Cardiac septum (tissue), 1 donor: ENCODE data around the gene ZBTB5. TPM values are rescaled to one million over a fixed set of nuclear protein-coding genes. Genes with fewer than 3 reads are reported as not detected.
A peak's percentile ranks its signal among the peaks of the same experiment; 100 is the strongest.
"Not testable (repeated sequence)": the region's sequence is repeated elsewhere in the genome, so short reads cannot be mapped to it uniquely, and the experiment has no call there.

Source experiments
- DNase-seq: peaks from one replicate; pipeline ENCODE4 v3.0.0-alpha.2; 2020; ENCODE audit warnings: low spot score
- intact Hi-C: fragments of 100-400 bp; cut with DNase I; formaldehyde crosslinking; loops from one replicate; pipeline ENCODE4 v1.14.0; 2022
- total RNA-seq: library from RNA; stranded (reverse); fragmentation: NEBNext Ultra II Directional; extraction: Animal tissue kit (Norgen Biotek cat#: 25700); gene quantifications from one replicate; pipeline ENCODE4 v1.2.1, GENCODE V29; 2021
- donor health status: DM: no; HTN: no; CAD: no.

Gene ZBTB5
- total RNA-seq, 1 donor from 2014 or later: 7.2 TPM

- intact Hi-C loops: loop anchor here (2.0 to 10.0 kb wide), 6 partner anchors 20 to 418 kb away; partner anchors contain the start of genes EXOSC3, FBXO10, SLC25A51 and TOMM5
- DNase-seq: no peak
These were observed 21.6 kb upstream of the ZBTB5 start for GRCh38 chr9:37486616-37487548.

GRCh38 chr9:37486256-37486615 is 21.0 kb upstream of the ZBTB5 start:
- intact Hi-C loops: loop anchor here (2.0 to 10.0 kb wide), 6 partner anchors 19 to 419 kb away; partner anchors contain the start of genes EXOSC3, FBXO10, SLC25A51 and TOMM5
- DNase-seq: no peak

GRCh38 chr9:37485389-37486255 is 20.4 kb upstream of the ZBTB5 start, which contains the start of gene POLR1E:
POLR1E (plus strand) TSS chr9:37485948; CDS start chr9:37486048, 100 bp downstream.
- peak; percentile 96 for DNase-seq
- intact Hi-C loops: loop anchor here (2.0 to 10.0 kb wide), 6 partner anchors 19 to 419 kb away; partner anchors contain the start of genes EXOSC3, FBXO10, SLC25A51 and TOMM5

DNA sequence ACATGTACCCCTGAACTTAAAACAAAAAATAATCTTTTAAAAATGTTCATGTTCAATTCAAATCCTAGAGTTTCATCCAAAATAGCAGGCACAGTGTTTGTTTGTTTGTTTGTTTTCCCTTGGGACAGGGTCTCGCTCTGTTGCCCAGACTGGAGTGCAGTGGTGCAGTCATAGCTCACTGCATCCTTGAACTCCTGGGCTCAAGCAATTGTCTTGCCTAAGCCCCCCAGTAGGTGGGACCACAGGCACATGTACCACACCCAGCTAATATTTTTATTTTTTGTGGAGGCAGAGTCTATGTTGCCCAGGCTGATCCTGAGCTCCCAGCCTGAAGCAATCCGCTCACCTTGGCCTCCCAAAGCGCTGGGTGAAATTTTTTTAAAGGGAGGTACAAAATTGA is 15.5 kb upstream of the ZBTB5 start:
- intact Hi-C loops: loop anchor here (10.0 kb wide), 2 partner anchors 304 to 424 kb away; partner anchors contain the start of genes EXOSC3 and SLC25A51
- no peak for DNase-seq

GRCh38 chr9:37477987-37478619 is 12.9 kb upstream of the ZBTB5 start:
- intact Hi-C loops: not testable (repeated sequence)

GRCh38 chr9:37477443-37477842 is 12.2 kb upstream of the ZBTB5 start:
- DNase-seq, intact Hi-C loops: not testable (repeated sequence)

More at GRCh38 chr9:37477987-37478619, 12.9 kb upstream of the ZBTB5 start:
- DNase-seq: not testable (repeated sequence)

DNA sequence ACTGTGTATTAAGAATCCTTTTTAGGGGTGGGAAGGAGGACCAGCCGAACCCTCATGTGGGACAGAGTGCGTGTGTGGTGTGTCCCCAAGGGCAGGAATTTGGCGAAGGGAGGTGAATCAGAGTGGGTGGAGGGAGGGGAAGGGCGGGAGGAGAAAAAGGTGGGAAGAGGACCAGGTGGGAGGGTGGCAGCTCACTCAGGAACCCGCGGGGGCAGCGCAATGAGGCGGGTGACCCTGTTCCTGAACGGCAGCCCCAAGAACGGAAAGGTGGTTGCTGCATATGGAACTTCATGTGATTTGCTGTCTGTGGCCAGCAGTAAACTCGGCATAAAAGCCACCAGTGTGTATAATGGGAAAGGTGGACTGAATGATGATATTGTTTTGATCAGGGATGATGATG is 11.7 kb upstream of the ZBTB5 start:
- DNase-seq: no peak
- intact Hi-C loops: no loop called here

GRCh38 chr9:37474438-37474837 is 9.2 kb upstream of the ZBTB5 start:
- DNase-seq: no peak
- intact Hi-C loops: no loop called here

DNA sequence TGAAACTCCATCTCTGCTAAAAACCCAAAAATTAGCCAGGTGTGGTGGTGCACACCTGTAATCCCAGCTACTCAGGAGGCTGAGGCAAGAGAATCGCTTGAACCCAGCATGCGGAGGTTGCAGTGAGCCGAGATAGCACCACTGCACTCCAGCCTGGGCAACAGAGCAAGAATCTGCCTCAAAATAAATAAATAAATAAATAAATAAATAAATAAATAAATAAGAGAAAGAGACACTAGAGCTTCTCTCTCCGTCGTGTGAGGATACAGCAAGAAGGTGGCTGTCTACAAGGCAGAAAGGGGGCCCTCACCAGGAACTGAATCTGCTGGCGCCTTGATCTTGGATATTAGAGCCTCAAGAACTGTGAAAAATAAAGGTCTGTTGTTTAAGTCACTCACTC is 8.7 kb upstream of the ZBTB5 start:
- DNase-seq, intact Hi-C loops: not testable (repeated sequence)

GRCh38 chr9:37471942-37472684 is 6.9 kb upstream of the ZBTB5 start:
- intact Hi-C loops: no loop called here
- no peak for DNase-seq

DNA sequence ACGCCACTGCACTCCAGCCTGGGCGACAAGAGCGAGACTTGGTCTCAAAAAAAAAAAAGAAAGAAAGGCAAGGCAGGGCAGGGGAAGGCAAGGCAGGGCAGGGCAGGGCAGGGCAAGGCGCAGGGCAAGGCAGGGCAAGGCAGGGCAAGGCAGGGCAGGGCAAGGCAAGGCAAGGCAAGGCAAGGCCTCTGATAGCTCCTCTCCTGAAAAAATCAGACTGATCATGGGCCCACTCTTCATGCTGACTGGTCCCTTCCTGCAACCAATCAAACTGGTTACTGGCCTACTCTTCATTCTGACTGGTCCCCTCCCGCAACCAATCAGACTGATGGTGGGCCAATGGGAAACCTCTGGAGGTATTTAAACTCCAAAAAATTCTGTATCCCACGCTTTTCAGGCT is 3.4 kb upstream of the ZBTB5 start:
- intact Hi-C loops: loop anchor here (5.0 kb wide), 1 partner anchor 46 kb away; the partner anchor contains the start of gene GRHPR
- no peak for DNase-seq

GRCh38 chr9:37467530-37467929 is 2.3 kb upstream of the ZBTB5 start:
- intact Hi-C loops: loop anchor here (2.0 to 5.0 kb wide), 2 partner anchors 19 to 45 kb away; partner anchors contain the start of gene GRHPR
- not testable (repeated sequence) for DNase-seq

- peak; percentile 77 for DNase-seq
- intact Hi-C loops: loop anchor here (2.0 to 5.0 kb wide), 2 partner anchors 21 to 44 kb away; partner anchors contain the start of gene GRHPR
These were observed 923 bp upstream of the ZBTB5 start for GRCh38 chr9:37466037-37466709.

DNA sequence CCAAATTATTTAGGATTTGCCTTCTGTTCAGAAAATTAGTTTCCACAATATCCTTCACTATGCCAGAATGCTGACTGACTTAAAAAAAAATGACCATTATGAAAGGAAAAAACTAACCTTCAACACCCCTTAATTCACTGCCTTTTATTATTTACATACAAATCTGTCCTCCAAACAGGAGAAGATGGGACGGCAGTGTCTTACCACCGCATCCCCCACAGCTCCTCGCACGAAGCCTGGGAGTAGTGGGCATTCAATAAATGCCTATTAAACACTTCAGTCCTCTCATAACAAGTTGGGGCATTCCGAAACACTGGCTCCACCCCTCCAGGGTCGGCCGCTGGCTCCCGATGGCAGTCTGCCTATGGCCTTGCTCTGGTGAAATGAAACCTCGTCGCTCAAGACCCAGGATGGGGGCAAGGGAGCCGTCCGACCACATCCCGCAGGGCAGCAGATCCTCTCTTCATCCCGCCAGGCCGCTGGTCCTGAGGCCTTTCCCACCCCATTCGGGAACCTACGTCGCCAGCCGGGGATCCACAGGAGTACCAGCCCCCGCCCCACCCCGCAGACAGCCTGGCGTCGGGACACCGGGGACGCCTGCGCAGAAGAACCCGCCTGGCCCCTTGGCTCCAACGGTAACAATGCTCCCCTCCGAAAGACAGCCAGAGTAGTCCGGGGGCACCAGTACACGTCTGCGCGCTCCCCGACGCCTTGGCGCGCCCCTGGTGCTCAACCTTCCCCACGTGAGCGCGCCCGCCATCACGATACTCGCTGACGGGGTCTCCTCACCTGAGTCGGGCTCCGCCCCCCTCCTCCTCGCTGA is 613 bp downstream of the ZBTB5 start:
- intact Hi-C loops: loop anchor here (5.0 kb wide), 1 partner anchor 42 kb away; the partner anchor contains the start of gene GRHPR
- DNase-seq: peak; percentile 87

DNA sequence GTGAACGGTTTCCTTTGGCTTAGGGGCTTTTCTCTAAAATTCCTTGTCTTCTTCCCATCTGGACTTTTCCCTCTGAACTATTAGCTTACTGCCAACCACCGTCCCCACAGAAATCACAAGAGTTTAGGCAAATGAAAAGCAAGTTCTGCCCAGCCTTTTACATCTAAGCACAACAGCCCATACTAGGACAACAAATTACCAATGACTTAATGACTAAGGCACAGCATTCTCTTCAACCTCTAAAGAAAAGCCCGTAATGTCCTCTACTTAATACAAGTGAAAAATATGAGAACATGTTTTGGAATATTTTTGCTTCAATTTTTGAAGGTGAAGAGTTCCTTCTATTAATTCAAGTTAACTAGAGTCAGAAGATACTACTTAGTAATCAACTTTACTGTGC is 1.2 kb downstream of the ZBTB5 start:
- intact Hi-C loops: no loop called here
- no peak for DNase-seq

- intact Hi-C loops: no loop called here
- no peak for DNase-seq
These were observed 8.4 kb downstream of the ZBTB5 start for GRCh38 chr9:37456817-37457216.
